Upper lobe of left lung (tissue), 4 donors: Measurements from ENCODE around the gene PKNOX2.

Source experiments
- CTCF ChIP-seq, 6 experiments: fragments of 450-650 bp in 4 of 6; fragments of 200-600 bp in 2 of 6; sonication (generic) in 2 of 6; IDR thresholded peaks; one replicate each; pipeline ENCODE4 v1.5.1; 2016 to 2019; ENCODE audit warnings: antibody characterized with exemption in 6 of 6
- EP300 ChIP-seq, 4 donors: sonication (generic); formaldehyde crosslinking; IDR thresholded peaks; one replicate each; pipeline ENCODE4 v1.5.1; 2017; ENCODE audit warnings: antibody characterized with exemption in 4 of 4, control low read depth in 2 of 4
- POLR2AphosphoS5 ChIP-seq, 2 donors: sonication (generic); formaldehyde crosslinking; IDR thresholded peaks; one replicate each; pipeline ENCODE4 v1.5.1; 2017; ENCODE audit warnings: antibody characterized with exemption in 2 of 2

GRCh38 chr11:125147280-125147679 lies 17.3 kb upstream of the PKNOX2 start:
- TF ChIP-seq POLR2AphosphoS5 (IDR thresholded peaks at IDR 0.05) (no peak), EP300 (IDR thresholded peaks at IDR 0.05) (no peak), CTCF (IDR thresholded peaks at IDR 0.05) (no peak)
